NOMO-1 treated with dmso at 0.1 percent for 144 hours (cell line): Measurements from ENCODE around the gene CDH23.

Experiments used
- DNase-seq: peaks from one replicate; lab custom pipeline; 2025; ENCODE audit not compliant: unreplicated experiment; lab: John Stamatoyannopoulos, UW

Gene CDH23

GRCh38 chr10:71671994-71672946, 275.6 kb downstream of the CDH23 start:
- no peak for DNase-seq

- no peak for DNase-seq
These were observed 278.7 kb downstream of the CDH23 start for GRCh38 chr10:71675295-71675970.

GRCh38 chr10:71677261-71677660, 280.5 kb downstream of the CDH23 start:
- DNase-seq, result no peak

GRCh38 chr10:71678057-71678805, 281.5 kb downstream of the CDH23 start:
- DNase-seq, result no peak

- DNase-seq, result no peak
These were observed 282.7 kb downstream of the CDH23 start for GRCh38 chr10:71679425-71679824.

- no peak for DNase-seq
These were observed 285.3 kb downstream of the CDH23 start for GRCh38 chr10:71681977-71682376.

- no peak for DNase-seq
These were observed 286.6 kb downstream of the CDH23 start for GRCh38 chr10:71683301-71683700.

- DNase-seq, result no peak
These were observed 287.8 kb downstream of the CDH23 start for GRCh38 chr10:71684356-71685173.

GRCh38 chr10:71685554-71686232, 289.0 kb downstream of the CDH23 start:
- DNase-seq, result no peak

- no peak for DNase-seq
These were observed 290.4 kb downstream of the CDH23 start for GRCh38 chr10:71687077-71687476.

- DNase-seq, result no peak
These were observed 290.8 kb downstream of the CDH23 start for GRCh38 chr10:71687480-71687879.

- no peak for DNase-seq
These were observed 291.5 kb downstream of the CDH23 start for GRCh38 chr10:71688256-71688655.

GRCh38 chr10:71690094-71690720, 293.5 kb downstream of the CDH23 start:
- no peak for DNase-seq

GRCh38 chr10:71691405-71691804, 294.7 kb downstream of the CDH23 start:
- DNase-seq, result no peak

GRCh38 chr10:71692598-71693306, 296.0 kb downstream of the CDH23 start:
- no peak for DNase-seq

GRCh38 chr10:71693377-71693776, 296.7 kb downstream of the CDH23 start:
- no peak for DNase-seq

GRCh38 chr10:71694039-71694501, 297.4 kb downstream of the CDH23 start:
- DNase-seq, result no peak

GRCh38 chr10:71694567-71694968, 297.8 kb downstream of the CDH23 start:
- DNase-seq, result peak; percentile 97
